Activated CD8-positive, alpha-beta memory T cell treated with anti-CD3 and anti-CD28 coated beads for 48 hours (primary cell): ENCODE measurements around the gene NFATC3.
"Not testable (repeated sequence)": the region's sequence is repeated elsewhere in the genome, so short reads cannot be mapped to it uniquely, and the experiment has no call there.

Experiments
- DNase-seq, 3 experiments: peaks; one replicate each; pipeline ENCODE4 v3.0.0-alpha.2; 2020; ENCODE audit warnings: low read depth in 2 of 3, low spot score in 2 of 3

The NFATC3 gene

DNA sequence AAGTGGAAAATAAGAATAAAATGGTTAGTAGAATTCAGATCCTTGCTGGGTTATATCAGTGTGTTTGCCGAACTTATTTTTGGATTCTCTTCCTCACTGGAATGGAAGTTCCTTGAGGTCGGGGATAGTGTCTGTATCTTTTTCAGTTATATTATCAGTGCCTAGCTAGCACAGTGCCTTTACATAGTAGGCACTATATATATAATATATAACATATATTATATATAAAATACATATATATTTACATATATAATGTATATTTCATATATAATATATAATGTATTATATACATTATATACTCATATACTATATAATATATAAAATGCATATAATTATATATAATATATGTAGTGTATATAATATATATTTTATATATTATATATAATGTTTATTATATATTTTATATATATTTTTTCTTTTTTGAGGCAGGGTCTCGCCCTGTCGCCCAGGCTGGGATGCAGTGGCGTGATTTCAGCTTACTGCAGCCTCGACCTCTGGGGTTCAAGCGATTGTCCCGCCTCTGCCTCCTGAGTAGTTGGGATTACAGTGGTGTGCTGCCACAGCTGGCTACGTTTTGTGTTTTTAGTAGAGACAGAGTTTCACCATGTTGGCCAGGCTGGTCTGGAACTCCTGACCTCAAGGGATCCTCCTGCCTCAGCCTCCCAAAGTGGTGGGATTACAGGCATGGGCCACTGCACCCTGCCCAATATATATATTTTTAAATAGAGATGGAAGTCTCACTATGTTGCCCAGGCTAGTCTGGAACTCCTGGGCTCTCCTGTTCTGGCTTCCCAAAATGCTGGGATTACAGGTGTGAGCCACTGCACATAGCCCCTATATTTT, 3.2 kb downstream of the NFATC3 start:
- DNase-seq = no peak

GRCh38 chr16:68089067-68089466, 3.9 kb downstream of the NFATC3 start:
- no peak for DNase-seq

DNA sequence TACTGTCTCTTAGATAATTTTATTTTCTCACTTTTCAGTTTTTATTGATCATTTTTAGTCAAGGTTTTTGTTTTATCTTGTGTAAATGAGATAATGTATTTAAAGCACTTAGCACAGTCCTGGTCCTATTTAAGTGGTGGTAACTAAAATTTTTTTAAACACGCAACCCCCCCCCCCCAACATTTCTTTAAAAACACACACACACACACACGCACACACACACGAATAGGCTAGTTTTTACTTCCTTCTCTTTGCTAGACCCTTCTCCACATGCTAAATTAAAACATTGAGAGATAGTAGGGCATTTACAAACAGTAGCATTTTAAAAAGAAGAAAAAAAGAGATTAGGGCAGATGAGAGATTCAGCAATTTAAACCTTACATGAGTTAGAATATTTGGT, 5.0 kb downstream of the NFATC3 start:
- no peak for DNase-seq

DNA sequence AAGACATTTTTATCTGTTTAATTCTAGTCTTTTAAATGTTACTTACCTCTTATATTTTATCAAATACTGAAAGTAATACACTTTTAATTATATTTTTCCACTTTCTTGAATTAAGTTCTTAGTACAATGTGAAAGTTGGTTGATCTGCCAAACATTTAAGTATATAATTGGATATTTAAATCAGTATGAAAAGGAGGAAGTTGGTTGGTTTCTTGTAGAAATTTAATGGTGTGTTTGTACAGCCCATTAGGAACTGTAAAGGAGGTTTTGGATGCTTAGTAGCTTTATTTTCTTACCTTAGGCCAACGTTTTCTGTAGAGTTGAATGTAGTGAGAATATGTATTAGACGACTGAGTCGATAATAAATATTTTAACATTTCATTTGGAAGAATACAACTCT, 5.4 kb downstream of the NFATC3 start:
- no peak for DNase-seq

- DNase-seq = no peak
These were observed 6.5 kb downstream of the NFATC3 start for GRCh38 chr16:68091380-68092261.

GRCh38 chr16:68092275-68092674, 7.1 kb downstream of the NFATC3 start:
- not testable (repeated sequence) for DNase-seq

DNA sequence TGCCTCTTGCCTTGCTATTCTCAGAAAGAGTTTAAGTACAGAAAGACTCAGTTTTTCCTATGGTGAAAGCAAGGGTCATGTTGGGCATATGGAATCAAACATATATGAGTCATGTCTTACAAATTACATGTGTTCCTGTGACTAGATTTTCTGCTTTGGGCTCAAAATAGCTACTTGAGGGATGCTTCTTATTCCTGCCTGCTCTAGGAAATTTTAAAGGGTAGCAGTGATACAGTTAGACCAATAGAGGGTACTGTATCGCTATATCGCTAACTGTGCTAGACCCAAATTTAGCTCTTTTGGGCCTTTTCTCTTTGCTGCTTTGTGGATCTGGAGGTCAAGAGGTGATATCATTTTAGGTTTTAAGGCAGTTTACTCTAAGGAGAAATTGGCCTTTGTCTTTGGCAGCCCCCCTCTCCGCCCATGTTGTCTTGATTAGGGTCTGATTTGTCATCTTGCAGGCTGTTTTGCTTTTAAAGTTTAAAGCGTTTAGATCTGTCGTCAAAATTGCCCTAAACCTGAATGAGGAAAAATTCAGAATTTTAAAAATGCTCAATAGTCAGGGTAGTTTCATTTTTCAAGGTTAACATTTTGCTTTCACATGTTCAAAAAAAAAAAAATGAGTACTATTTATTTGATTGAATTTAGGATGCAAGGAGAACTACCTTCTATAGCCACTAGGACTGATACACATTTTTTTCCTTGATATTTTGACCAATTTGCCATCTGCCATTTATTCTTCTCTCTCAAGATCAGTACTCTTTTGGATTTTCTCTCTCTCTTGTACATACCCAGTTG, 8.8 kb downstream of the NFATC3 start:
- DNase-seq = no peak

- DNase-seq = no peak
These were observed 9.4 kb downstream of the NFATC3 start for GRCh38 chr16:68094614-68094934.

GRCh38 chr16:68096491-68096890, 11.3 kb downstream of the NFATC3 start:
- DNase-seq = no peak

DNA sequence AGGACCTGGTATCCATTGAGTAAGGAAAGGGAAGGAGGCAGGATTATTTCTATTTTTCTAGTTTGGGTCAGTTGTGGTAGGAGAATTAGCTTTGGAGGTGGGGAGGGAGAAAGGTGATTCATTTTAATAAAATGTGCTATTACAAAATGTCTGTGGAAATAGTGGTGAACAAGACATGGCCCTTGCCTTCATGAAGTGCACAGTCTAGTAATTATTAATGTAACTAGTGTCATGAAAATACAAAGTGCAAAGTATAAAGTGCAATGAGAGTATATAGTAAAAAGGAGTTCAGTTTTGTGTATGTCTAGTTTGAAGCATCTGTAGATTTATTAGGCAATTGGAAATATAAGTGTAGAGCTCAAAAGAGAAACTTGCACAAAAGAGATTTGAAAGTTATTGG, 11.9 kb downstream of the NFATC3 start:
- no peak for DNase-seq

- no peak for DNase-seq
These were observed 12.7 kb downstream of the NFATC3 start for GRCh38 chr16:68097895-68098294.

- no peak for DNase-seq
These were observed 15.3 kb downstream of the NFATC3 start for GRCh38 chr16:68100488-68100887.

- no peak for DNase-seq
These were observed 20.4 kb downstream of the NFATC3 start for GRCh38 chr16:68105611-68106010.

DNA sequence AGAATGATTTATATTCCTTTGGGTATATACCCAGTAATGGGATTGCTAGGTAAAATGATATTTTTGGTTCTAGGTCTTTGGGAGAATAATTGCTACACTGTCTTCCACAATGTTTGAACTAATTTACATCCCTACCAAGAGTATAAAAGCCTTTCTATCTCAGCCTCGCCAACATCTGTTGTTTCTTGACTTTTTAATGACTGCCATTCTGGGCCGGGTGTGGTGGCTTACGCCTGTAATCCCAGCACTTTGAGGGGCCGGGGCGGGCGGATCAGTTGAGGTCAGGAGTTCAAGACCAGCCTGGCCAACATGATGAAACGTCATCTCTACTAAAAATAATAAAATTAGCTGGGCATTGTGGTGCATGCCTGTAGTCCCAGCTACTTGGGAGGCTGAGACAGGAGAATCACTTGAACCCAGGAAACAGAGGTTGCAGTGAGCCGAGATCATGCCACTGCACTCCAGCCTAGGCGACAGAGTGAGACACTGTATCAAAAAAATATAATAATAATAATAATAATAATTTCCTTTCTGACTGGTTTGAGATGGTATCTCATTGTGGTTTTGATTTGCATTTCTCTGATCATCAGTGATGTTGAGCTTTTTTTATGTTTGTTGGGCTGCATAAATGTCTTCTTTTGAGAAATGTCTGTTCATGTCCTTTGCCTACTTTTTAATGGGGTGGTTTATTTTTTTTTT, 22.2 kb downstream of the NFATC3 start:
- DNase-seq = not testable (repeated sequence)

DNA sequence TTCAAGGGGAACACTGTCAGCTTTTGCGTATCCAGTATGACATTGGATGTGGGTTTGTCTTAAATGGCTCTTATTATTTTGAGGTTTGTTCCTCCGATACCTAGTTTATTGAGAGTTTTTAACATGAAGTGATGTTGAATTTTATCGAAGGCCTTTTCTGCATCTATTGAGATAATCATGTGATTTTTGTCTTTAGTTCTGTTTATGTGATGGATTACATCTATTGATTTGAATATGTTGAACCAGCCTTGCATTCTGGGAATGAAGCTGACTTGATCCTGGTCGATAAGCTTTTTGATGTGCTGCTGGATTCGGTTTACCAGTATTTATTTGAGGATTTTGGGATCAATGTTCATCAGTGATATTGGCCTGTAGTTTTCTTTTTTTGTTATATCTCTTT, 24.0 kb downstream of the NFATC3 start:
- not testable (repeated sequence) for DNase-seq

GRCh38 chr16:68110611-68111010, 25.4 kb downstream of the NFATC3 start:
- DNase-seq = not testable (repeated sequence)

GRCh38 chr16:68111379-68111778, 26.2 kb downstream of the NFATC3 start:
- no peak for DNase-seq

- DNase-seq = no peak
These were observed 28.0 kb downstream of the NFATC3 start for GRCh38 chr16:68113059-68113761.

GRCh38 chr16:68113765-68114240, 28.6 kb downstream of the NFATC3 start:
- DNase-seq = no peak

DNA sequence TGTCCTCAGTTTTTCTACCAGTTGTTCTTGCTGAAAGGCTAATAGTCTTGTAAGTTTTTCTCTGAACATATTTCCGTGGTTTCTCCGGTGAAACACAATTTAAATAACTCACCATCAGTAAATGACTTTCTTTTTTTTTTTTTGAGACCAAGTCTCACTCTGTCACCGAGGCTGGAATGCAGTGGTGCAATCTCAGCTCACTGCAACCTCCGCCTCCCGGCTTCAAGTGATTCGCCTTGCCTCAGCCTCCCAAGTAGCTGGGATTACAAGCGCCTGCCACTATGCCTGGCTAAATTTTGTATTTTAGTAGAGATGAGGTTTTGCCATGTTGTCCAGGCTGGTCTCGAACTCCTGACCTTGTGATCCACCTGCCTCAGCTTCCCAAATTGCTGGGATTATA, 29.8 kb downstream of the NFATC3 start:
- DNase-seq = not testable (repeated sequence)
